ENCODE data around the gene RAB38. TPM values are rescaled to one million over a fixed set of nuclear protein-coding genes. Genes with fewer than 3 reads are reported as not detected.

The RAB38 gene
- total RNA-seq, 1 experiment from 2014 or later, result 0.41 TPM

- Mint-ChIP-seq H3K4me1 (ENCODE audit: low read depth, unreplicated experiment) (no peaks in the 10 kb centered on the region), H3K9me3 (ENCODE audit: unreplicated experiment) (peaks cover 11% of the 10 kb centered on the region), H3K27ac (ENCODE audit: unreplicated experiment) (no peak overlapping the region), H3K27me3 (ENCODE audit: insufficient read depth, unreplicated experiment) (peaks cover 6% of the 10 kb centered on the region), H3K36me3 (ENCODE audit: insufficient read depth, unreplicated experiment) (no peaks in the 10 kb centered on the region), H3K4me3 (ENCODE audit: unreplicated experiment) (no peak overlapping the region)
- no peaks in the 10 kb centered on the region for H3K27me3 ChIP-seq (replicated peaks; ENCODE audit: control insufficient read depth, insufficient read depth, low read length)
- no peaks in the 10 kb centered on the region for H3K36me3 ChIP-seq (ENCODE audit: control insufficient read depth, insufficient read depth, low read length)
- no peaks in the 10 kb centered on the region for H3K9me3 ChIP-seq
- ChIA-PET POLR2A (no interaction called here), CTCF (no interaction called here)
- no TSS peak for BruUV-seq (replicated peaks)
- DNase-seq, result no peak
- no peak overlapping the region for H3K4me3 ChIP-seq (ENCODE audit: low read depth, low read length)
- H3K4me1 ChIP-seq, result no peaks in the 10 kb centered on the region
- TF ChIP-seq, protein P1, sequence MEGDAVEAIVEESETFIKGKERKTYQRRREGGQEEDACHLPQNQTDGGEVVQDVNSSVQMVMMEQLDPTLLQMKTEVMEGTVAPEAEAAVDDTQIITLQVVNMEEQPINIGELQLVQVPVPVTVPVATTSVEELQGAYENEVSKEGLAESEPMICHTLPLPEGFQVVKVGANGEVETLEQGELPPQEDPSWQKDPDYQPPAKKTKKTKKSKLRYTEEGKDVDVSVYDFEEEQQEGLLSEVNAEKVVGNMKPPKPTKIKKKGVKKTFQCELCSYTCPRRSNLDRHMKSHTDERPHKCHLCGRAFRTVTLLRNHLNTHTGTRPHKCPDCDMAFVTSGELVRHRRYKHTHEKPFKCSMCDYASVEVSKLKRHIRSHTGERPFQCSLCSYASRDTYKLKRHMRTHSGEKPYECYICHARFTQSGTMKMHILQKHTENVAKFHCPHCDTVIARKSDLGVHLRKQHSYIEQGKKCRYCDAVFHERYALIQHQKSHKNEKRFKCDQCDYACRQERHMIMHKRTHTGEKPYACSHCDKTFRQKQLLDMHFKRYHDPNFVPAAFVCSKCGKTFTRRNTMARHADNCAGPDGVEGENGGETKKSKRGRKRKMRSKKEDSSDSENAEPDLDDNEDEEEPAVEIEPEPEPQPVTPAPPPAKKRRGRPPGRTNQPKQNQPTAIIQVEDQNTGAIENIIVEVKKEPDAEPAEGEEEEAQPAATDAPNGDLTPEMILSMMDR (IDR thresholded peaks at IDR 0.05; ENCODE audit: insufficient read depth in 1 of 2, low read depth in 1 of 2, low read length in 1 of 2, severe bottlenecking in 1 of 2, unreplicated experiment in 1 of 2), result no peak
- intact Hi-C loops (cut with micrococcal nuclease; ENCODE audit: unreplicated experiment), result loop anchor here (5.0 kb wide), 1 partner anchor 94 kb away; no protein-coding TSS in a partner anchor
Observed at GRCh38 chr11:88195908-88196307, 20.7 kb upstream of the RAB38 start.

DNA sequence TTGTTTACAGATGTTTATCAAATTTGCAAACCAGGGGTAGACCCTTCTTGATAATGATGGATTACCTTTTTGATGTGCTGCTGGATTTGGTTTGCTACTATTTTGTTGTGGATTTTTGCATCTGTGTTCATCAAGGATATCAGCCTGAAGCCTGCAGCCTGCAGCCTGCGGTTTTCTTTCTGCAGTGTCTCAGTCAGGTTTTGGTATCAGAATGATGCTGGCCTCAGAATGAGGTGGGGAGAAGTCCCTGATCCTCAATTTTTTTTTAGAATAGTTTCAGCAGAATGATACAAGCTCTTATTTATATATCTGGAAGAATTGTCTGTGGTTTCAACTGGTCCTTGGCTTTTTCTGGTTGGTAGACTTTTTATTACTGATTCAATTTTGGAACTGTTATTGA is 19.7 kb upstream of the RAB38 start:
- Mint-ChIP-seq H3K36me3 (ENCODE audit: insufficient read depth, unreplicated experiment) (no peaks in the 10 kb centered on the region), H3K4me1 (ENCODE audit: low read depth, unreplicated experiment) (no peaks in the 10 kb centered on the region), H3K27ac (ENCODE audit: unreplicated experiment) (no peak overlapping the region), H3K27me3 (ENCODE audit: insufficient read depth, unreplicated experiment) (peaks cover 6% of the 10 kb centered on the region), H3K9me3 (ENCODE audit: unreplicated experiment) (peaks cover 11% of the 10 kb centered on the region), H3K4me3 (ENCODE audit: unreplicated experiment) (no peak overlapping the region)
- POLR2A ChIA-PET, result no interaction called here
- Histone ChIP-seq H3K4me3 (ENCODE audit: low read depth, low read length) (no peak overlapping the region), H3K9me3 (no peaks in the 10 kb centered on the region), H3K27me3 (replicated peaks; ENCODE audit: control insufficient read depth, insufficient read depth, low read length) (no peaks in the 10 kb centered on the region), H3K36me3 (ENCODE audit: control insufficient read depth, insufficient read depth, low read length) (no peaks in the 10 kb centered on the region), H3K4me1 (no peaks in the 10 kb centered on the region)
- intact Hi-C loops (cut with micrococcal nuclease; ENCODE audit: unreplicated experiment), result loop anchor here (5.0 kb wide), 1 partner anchor 93 kb away; no protein-coding TSS in a partner anchor
- TF ChIP-seq, protein P1 (IDR thresholded peaks at IDR 0.05; ENCODE audit: insufficient read depth in 1 of 2, low read depth in 1 of 2, low read length in 1 of 2, severe bottlenecking in 1 of 2, unreplicated experiment in 1 of 2), result no peak
- no peak for DNase-seq
- CTCF ChIA-PET, result no interaction called here
- BruUV-seq (replicated peaks), result no TSS peak

DNA sequence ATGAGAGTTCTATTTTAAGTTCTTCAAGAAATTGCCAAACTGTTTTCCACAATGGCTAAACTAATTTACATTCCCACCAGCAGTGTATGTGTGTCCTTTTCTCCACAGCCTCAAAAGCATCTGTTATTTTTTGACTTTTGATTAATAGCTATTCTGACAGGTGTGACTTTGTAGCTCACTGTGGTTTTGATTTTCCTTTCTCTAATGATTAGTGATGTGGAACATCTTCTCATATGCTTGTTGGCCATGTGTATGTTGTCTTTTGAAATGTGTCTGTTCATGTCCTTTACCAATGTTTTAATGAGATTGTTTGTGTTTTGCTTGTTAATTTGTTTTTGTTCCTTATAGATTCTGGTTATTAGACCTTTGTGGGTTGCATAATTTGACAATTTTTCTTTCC is 18.0 kb upstream of the RAB38 start:
- H3K27me3 Mint-ChIP-seq (ENCODE audit: insufficient read depth, unreplicated experiment), result peaks cover 6% of the 10 kb centered on the region
- peaks cover 8% of the 10 kb centered on the region for H3K4me1 Mint-ChIP-seq (ENCODE audit: low read depth, unreplicated experiment)
- TF ChIP-seq, protein P1 (IDR thresholded peaks at IDR 0.05; ENCODE audit: insufficient read depth in 1 of 2, low read depth in 1 of 2, low read length in 1 of 2, severe bottlenecking in 1 of 2, unreplicated experiment in 1 of 2), result no peak
- BruUV-seq (replicated peaks), result no TSS peak
- ChIA-PET POLR2A (no interaction called here), CTCF (no interaction called here)
- H3K9me3 Mint-ChIP-seq (ENCODE audit: unreplicated experiment), result peaks cover 11% of the 10 kb centered on the region
- intact Hi-C loops (cut with micrococcal nuclease; ENCODE audit: unreplicated experiment), result no loop called here
- H3K4me3 ChIP-seq (ENCODE audit: low read depth, low read length), result no peak overlapping the region
- H3K36me3 ChIP-seq (ENCODE audit: control insufficient read depth, insufficient read depth, low read length), result no peaks in the 10 kb centered on the region
- H3K4me3 Mint-ChIP-seq (ENCODE audit: unreplicated experiment), result no peak overlapping the region
- H3K36me3 Mint-ChIP-seq (ENCODE audit: insufficient read depth, unreplicated experiment), result no peaks in the 10 kb centered on the region
- no peaks in the 10 kb centered on the region for H3K9me3 ChIP-seq
- H3K4me1 ChIP-seq, result peaks cover 7% of the 10 kb centered on the region
- no peak overlapping the region for H3K27ac Mint-ChIP-seq (ENCODE audit: unreplicated experiment)
- H3K27me3 ChIP-seq (replicated peaks; ENCODE audit: control insufficient read depth, insufficient read depth, low read length), result no peaks in the 10 kb centered on the region
- no peak for DNase-seq

All from Caco-2 (cell line).